WERI-Rb-1 (cell line): ENCODE data around the gene AFDN.

Experiments
- DNase-seq: peaks from one replicate; pipeline ENCODE4 v3.0.0-alpha.2; 2020
- H3K27ac ChIP-seq: fragments of 250-450 bp; sonication (Bioruptor Pico); 2 replicates; pipeline ENCODE4 v1.5.1; 2020; ENCODE audit warnings: mild to moderate bottlenecking, moderate library complexity
- H3K27me3 ChIP-seq: fragments of 250-450 bp; sonication (Bioruptor Pico); 2 replicates; pipeline ENCODE4 v1.5.1; 2021; ENCODE audit warnings: mild to moderate bottlenecking, low read depth, moderate library complexity; ENCODE audit not compliant: insufficient read depth, severe bottlenecking
- H3K36me3 ChIP-seq: fragments of 250-450 bp; sonication (Bioruptor Pico); 2 replicates; pipeline ENCODE4 v1.5.1; 2020; ENCODE audit warnings: mild to moderate bottlenecking, moderate library complexity
- H3K4me3 ChIP-seq: 2 replicates; pipeline ENCODE4 v1.5.1; 2011; ENCODE audit warnings: low read depth, mild to moderate bottlenecking, control low read depth, low read length
- H3K9me3 ChIP-seq: fragments of 250-450 bp; sonication (Bioruptor Pico); 2 replicates; pipeline ENCODE4 v1.5.1; 2021; ENCODE audit warnings: mild to moderate bottlenecking, moderate library complexity; ENCODE audit not compliant: severe bottlenecking
- TF ChIP-seq, protein P1 (sequence below): IDR thresholded peaks from 2 replicates; pipeline ENCODE4 v1.5.1; 2011; ENCODE audit warnings: low read depth, mild to moderate bottlenecking, control low read depth, inconsistent platforms, low read length

AFDN gene

GRCh38 chr6:167907837-167908681, 81.3 kb downstream of the AFDN start:
- H3K27ac ChIP-seq = no peak overlapping the region

GRCh38 chr6:167910007-167910406, 83.3 kb downstream of the AFDN start:
- Histone ChIP-seq H3K9me3 (no peaks in the 10 kb centered on the region), H3K27me3 (no peaks in the 10 kb centered on the region), H3K4me3 (no peak overlapping the region), H3K27ac (no peak overlapping the region), H3K36me3 (peaks cover 29% of the 10 kb centered on the region)
- no peak for DNase-seq
- TF ChIP-seq, protein P1, sequence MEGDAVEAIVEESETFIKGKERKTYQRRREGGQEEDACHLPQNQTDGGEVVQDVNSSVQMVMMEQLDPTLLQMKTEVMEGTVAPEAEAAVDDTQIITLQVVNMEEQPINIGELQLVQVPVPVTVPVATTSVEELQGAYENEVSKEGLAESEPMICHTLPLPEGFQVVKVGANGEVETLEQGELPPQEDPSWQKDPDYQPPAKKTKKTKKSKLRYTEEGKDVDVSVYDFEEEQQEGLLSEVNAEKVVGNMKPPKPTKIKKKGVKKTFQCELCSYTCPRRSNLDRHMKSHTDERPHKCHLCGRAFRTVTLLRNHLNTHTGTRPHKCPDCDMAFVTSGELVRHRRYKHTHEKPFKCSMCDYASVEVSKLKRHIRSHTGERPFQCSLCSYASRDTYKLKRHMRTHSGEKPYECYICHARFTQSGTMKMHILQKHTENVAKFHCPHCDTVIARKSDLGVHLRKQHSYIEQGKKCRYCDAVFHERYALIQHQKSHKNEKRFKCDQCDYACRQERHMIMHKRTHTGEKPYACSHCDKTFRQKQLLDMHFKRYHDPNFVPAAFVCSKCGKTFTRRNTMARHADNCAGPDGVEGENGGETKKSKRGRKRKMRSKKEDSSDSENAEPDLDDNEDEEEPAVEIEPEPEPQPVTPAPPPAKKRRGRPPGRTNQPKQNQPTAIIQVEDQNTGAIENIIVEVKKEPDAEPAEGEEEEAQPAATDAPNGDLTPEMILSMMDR = no peak

More at GRCh38 chr6:167907837-167908681, 81.3 kb downstream of the AFDN start:
- Histone ChIP-seq H3K4me3 (no peak overlapping the region), H3K36me3 (peaks cover 35% of the 10 kb centered on the region), H3K27me3 (no peaks in the 10 kb centered on the region), H3K9me3 (no peaks in the 10 kb centered on the region)
- TF ChIP-seq, protein P1 = peak; percentile 42
- DNase-seq = peak; percentile 18

GRCh38 chr6:167910652-167911051, 83.9 kb downstream of the AFDN start:
- Histone ChIP-seq H3K36me3 (peaks cover 29% of the 10 kb centered on the region), H3K9me3 (no peaks in the 10 kb centered on the region), H3K27me3 (no peaks in the 10 kb centered on the region), H3K4me3 (no peak overlapping the region), H3K27ac (no peak overlapping the region)
- TF ChIP-seq, protein P1 = no peak
- no peak for DNase-seq

DNA sequence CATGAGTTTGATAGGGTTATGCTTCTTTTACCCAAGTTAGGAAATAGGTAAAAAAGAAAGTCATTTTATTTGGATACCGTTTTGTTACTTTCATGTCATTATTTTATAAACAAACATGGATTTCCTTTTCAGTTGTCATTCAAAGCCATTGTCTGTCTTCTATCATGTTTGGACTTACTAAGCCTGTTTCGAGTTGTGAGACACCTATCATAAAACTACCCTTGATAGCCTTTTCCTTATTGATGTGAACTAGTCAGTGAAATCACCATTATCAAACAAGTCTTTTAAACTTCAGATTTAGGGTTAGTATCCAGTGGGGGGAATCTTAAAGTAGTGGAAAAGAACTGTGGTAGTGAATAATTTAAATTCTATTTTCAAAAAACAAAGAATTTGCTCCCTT, 85.8 kb downstream of the AFDN start:
- Histone ChIP-seq H3K36me3 (peaks cover 38% of the 10 kb centered on the region), H3K27ac (no peak overlapping the region), H3K9me3 (no peaks in the 10 kb centered on the region), H3K27me3 (no peaks in the 10 kb centered on the region), H3K4me3 (no peak overlapping the region)
- no peak for DNase-seq
- TF ChIP-seq, protein P1 = no peak

DNA sequence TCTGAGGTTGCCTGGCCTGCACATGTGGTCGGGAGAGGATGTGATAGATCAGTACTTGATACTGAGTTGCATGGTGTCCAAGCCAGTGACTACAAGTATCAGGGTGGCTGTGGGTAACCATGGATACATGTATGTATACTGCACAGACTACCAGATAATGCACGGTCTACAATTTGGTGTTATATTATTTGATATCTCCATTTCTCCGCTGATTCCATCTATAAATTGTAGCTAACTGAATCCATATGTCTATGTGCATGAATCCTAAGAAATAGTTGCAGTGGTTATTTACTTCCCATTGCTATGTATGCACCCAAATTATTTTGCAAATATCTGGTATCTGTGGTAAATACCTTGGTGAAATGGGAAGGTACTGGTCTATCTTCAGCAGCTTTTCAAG, 87.0 kb downstream of the AFDN start:
- no peak overlapping the region for H3K4me3 ChIP-seq
- peaks cover 44% of the 10 kb centered on the region for H3K36me3 ChIP-seq
- no peaks in the 10 kb centered on the region for H3K9me3 ChIP-seq
- no peaks in the 10 kb centered on the region for H3K27me3 ChIP-seq
- H3K27ac ChIP-seq = no peak overlapping the region
- no peak for DNase-seq
- TF ChIP-seq, protein P1 = no peak
